Upper lobe of left lung (tissue), 4 donors: ENCODE measurements around the gene HSPD1.

Experiments used
- EP300 ChIP-seq, 4 donors: sonication (generic); formaldehyde crosslinking; IDR thresholded peaks; one replicate each; pipeline ENCODE4 v1.5.1; 2017; ENCODE audit warnings: antibody characterized with exemption in 4 of 4, control low read depth in 2 of 4
- POLR2A ChIP-seq, 4 donors: fragments of 450-650 bp; IDR thresholded peaks; one replicate each; pipeline ENCODE4 v1.5.1; 2016 to 2017; ENCODE audit warnings: antibody characterized with exemption in 4 of 4, mild to moderate bottlenecking in 2 of 4
- TF ChIP-seq, protein P1 (sequence below), 6 experiments: fragments of 450-650 bp in 4 of 6; fragments of 200-600 bp in 2 of 6; sonication (generic) in 2 of 6; IDR thresholded peaks; one replicate each; pipeline ENCODE4 v1.5.1; 2016 to 2019; ENCODE audit warnings: antibody characterized with exemption in 6 of 6

DNA sequence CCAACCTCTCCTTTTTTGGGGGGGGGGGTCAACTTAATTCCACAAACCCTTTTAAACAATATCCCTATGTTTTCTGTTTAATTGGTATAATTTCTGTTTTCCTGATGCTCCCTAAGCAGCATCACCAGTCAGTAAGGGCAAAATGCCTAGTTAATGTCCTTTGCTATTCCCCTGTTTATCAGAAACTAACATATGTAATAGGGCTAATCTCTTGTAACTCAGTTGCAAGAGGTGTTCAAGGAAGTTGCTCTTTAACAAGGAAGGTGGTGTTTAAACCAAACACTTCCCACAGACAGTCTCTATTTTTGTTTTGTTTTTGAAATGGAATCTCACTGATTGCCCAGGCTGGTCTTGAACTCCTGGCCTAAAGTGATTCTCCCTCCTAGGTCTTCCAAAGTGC, 52.8 kb downstream of the HSPD1 start:
- TF ChIP-seq POLR2A (IDR thresholded peaks at IDR 0.05) (no peak), EP300 (IDR thresholded peaks at IDR 0.05) (no peak)
- TF ChIP-seq, protein P1, sequence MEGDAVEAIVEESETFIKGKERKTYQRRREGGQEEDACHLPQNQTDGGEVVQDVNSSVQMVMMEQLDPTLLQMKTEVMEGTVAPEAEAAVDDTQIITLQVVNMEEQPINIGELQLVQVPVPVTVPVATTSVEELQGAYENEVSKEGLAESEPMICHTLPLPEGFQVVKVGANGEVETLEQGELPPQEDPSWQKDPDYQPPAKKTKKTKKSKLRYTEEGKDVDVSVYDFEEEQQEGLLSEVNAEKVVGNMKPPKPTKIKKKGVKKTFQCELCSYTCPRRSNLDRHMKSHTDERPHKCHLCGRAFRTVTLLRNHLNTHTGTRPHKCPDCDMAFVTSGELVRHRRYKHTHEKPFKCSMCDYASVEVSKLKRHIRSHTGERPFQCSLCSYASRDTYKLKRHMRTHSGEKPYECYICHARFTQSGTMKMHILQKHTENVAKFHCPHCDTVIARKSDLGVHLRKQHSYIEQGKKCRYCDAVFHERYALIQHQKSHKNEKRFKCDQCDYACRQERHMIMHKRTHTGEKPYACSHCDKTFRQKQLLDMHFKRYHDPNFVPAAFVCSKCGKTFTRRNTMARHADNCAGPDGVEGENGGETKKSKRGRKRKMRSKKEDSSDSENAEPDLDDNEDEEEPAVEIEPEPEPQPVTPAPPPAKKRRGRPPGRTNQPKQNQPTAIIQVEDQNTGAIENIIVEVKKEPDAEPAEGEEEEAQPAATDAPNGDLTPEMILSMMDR (IDR thresholded peaks at IDR 0.05), result no peak
